GM21360 (cell line): ENCODE measurements around the gene UBE3C.
"Not testable (repeated sequence)": the region's sequence is repeated elsewhere in the genome, so short reads cannot be mapped to it uniquely, and the experiment has no call there.

ENCODE experiments used
- ATAC-seq: cut with Tn5 transposase; IDR thresholded peaks from one replicate; pipeline ENCODE4 v1.9.1; 2021; ENCODE audit warnings: mild to moderate bottlenecking, moderate library complexity; ENCODE audit not compliant: unreplicated experiment

UBE3C gene

DNA sequence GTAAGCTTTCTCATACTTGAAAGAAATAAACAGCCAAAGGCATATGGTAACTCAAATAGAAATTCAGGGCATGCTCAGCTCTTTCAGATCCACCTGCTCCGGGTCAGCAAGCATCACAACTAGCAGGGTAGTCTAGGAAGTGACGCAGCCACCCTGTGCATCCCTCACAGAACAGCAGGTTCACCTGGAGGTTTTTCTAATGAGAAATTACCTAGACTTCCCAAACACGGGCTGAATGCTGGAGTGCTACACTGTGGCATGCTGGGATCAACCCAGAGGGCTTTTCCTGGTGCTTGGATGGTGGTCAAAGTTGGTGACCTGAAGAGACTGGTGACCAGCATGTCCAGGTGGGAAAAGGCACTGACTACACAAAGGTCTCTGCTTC, 131.3 kb downstream of the UBE3C start:
- ATAC-seq: no peak

DNA sequence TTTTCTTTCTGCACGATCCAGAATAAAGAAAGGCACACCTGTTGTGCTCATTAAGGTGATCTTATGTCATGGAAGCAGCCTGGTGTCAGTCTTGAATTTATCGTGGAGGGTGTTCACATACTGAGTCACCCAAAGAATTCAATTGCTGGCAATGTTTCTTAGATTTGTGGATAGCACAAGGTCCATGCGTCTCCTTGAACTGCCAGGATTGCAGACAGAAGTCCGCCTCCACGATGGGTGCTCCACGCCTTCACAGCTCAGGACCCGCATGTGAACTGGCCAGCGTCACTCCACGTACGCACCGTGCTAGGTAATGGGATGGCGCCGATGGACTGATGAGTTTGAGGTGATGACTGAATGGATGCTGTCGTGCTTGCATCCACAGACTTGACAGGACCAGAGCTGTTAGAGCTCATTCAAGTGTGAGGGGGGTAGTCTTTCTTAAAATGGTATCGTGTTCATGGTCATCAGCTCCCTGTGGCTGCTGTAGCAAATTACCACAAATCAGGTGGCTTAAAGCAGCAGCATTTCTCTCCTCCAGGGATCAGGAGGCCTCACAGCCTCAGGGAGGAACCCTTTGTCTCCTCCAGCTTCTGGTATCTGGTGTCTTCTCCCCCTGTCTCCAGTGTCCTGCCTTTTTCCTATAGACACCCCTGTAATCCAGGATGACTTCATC, 132.7 kb downstream of the UBE3C start:
- no peak for ATAC-seq

- no peak for ATAC-seq
These were observed 133.2 kb downstream of the UBE3C start for GRCh38 chr7:157271991-157272324.

DNA sequence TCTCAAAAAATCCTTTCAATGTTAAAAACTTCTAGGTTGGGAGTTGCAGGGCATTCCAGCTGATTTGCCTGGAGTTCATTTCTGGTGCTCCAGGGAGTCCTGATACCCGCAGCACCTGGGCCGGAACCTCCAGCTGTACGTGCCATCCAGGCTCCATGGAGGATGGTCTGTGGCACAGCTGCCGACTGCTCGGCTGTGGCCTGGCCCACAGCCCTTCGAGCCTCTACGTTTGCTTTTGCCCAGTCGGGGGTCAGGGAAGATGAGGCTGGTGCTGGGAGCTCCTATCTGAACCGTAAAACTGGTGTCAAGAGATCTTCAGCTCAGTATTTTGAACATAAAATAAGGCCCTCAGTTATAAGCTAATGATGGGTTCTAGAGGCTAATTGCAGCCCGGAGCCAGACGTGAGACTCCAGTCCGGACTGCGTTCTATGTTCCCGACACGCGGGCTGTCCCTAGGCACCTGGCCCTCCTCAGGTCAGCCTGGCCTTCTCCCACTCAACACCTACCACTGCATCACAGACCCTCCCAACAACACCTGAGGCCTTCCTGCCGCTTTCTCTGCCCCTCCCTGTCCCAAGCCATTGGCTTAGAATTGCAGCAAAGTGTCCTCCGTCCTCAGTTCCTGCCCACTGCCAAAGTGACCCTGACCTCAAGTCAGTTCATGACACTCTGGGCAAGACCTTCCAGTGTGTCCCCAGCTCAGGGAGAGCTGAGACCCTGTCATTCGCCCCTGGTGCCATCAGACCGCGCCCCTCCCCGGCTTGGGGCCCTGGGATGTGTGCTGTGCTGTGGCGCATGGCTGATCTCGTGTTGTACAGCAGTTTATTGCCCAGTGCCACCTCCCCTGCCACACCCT, 133.9 kb downstream of the UBE3C start:
- no peak for ATAC-seq

DNA sequence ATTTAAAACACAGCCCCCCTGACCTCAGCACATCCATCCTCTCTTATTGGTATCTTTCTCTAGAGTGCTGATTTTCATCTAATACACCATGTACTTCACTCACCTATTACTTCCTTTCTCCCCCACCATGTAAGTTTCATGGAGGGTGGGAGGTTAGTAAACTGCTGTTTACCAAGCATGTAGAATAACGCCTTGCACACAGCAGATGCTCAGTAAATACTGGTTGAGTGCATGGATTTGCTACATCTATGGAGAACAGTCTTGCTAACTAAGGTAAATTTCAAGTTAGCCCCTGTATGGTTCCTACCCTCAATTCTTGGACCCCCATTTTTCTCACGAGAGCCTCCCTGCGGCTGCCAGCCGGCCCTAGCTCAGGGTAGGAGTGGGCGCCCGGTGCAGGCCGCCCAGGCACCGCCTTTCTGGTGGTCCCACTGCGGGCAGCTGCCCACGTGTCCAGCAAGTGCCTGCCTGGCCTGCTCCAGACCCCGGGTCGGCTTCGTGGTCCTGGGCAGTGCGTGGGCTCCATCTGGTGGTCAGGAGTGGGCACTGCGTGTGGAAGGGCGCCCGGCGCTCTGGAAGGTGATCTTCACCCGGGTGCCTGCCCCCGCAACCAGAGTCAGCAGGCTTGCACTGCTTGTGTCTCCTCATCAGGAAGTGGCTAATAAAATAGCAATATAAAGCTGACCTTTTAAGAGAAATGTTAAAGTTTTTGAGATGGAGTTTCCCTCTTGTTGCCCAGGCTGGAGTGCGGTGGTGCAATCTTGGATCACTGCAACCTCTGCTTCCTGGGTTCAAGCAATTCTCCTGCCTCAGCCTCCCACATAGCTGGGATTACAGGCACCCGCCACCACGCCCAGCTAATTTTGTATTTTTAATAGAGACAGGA, 134.7 kb downstream of the UBE3C start:
- ATAC-seq: no peak

- not testable (repeated sequence) for ATAC-seq
These were observed 135.4 kb downstream of the UBE3C start for GRCh38 chr7:157274094-157274634.

DNA sequence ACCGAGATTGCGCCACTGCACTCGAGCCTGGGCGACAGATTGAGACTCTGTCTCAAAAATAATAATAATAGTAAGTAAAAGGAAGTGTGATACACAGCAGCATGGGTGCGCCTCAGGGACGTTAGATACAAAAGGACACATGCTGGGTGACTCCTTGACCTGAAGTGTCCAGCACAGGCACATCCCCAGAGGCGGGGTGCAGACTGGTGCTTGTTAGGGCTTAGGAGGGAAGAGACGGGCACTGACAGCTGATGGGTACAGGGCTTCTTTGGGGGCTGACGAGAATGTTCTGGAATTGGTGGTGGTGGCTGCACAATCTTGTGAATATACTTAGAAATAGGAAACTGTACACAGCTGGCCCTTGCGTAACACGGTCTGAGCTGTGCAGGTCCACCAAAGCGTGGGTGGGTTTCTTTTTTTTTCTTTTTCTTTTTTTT, 136.3 kb downstream of the UBE3C start:
- no peak for ATAC-seq

- ATAC-seq: no peak
These were observed 137.4 kb downstream of the UBE3C start for GRCh38 chr7:157276091-157276561.

- ATAC-seq: no peak
These were observed 138.2 kb downstream of the UBE3C start for GRCh38 chr7:157276731-157277562.

- ATAC-seq: not testable (repeated sequence)
These were observed 138.8 kb downstream of the UBE3C start for GRCh38 chr7:157277568-157277967.

DNA sequence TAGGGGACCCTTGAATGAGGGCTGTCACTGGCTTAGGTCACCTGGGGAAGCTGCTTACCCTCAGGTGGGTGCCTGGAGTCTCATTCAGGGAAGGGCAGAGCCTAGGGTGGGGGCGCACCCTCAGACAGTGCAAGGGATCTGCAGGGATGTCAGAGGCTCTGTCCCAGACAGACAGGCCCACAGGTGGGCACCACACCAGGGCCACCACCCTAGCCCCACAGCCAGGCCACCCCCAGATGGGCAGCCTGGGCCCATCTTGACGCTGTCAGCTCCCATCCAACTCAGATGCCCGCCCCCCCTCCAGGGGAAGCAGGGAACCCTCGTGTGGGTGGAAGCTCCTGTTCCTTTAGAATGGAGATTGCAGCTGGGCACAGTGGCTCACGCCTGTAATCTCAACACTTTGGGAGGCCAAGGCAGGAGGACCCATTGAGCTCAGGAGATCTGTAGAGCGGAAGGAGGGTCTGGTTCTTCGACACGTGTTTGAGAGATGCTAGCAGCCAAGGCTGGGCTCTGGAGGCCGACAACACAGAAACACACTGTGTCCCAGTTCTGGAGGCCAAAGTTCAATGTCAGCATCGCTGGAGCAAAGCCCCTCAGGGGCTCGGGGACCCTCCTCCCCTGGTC, 139.6 kb downstream of the UBE3C start:
- ATAC-seq: no peak

DNA sequence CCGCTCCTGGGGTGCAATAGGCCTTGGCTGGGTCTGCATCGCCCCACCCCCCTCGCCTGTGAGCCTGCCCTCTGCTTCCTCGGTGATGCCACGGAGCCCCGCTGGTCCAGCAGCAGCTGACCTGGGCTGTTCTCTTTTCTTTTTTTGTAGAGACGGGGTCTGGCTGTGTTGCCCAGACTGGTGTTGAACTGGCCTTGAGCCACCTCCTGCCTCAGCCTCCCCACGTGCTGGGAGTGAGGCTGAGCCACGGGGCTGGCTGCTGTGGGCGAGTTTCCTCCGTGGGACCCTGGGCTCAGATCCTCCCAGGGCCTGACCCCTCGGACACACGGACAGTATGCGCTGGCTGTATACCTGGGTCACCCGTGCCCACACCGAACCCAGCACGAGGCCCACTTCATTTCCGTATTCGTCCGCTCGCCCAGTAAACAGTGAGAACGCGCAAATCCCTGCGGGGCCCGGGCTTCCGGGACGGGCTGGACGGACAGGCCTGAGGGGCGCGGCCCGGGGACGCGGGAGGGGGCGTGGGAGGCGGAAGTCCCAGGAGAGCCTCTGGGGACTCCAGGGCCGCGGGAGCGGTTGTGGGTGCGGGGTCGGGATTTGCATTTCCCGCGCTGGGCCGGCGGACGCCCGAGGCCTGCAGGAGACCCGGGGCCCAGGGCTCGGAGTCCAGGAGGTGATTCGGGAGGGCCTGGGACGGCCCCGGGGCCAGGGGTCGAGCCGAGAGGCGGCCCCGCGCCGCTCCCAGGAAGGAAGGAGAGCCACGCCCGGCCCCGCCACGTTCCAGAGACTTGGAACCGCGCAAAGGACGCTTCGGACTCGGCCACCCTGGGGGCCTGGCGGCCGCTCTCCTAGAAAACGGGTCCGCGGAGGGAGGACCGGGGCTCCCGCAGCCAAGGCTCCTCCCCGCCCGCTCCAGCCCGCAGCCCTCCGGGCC, 140.3 kb downstream of the UBE3C start:
- peak; percentile 58 for ATAC-seq

GRCh38 chr7:157279741-157280215, 141.1 kb downstream of the UBE3C start:
- ATAC-seq: no peak

DNA sequence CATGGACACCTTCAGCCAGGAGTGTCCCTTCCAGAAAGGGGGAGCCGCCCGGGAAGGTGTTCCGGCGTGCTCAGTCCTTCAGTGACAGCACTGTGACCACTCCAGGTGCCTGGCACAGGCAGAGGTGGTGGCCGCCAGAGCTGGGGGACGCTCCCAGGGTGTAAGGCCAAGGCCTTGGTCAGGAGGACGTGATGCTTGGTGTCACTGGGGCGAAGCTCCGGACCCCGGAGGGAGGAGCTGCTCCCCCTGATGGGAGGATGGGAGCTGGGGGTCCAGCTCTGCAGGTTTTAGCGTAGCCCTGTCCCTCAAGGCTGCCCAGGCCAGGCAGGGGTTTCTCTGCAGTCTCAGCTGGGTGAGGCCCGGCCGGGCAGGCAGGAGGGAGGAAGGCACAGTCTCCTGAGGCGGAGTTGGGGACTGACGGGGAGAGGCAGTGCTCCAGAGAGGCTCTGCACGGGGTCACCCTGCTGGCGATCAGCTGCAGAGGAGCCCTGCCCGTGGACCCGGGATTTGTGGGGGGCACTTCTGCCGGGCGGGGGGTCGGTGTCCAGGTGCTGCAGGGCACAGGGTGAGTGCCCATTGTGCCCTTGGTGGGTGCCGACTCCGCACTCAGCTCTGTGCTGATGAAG, 141.6 kb downstream of the UBE3C start:
- ATAC-seq: no peak

DNA sequence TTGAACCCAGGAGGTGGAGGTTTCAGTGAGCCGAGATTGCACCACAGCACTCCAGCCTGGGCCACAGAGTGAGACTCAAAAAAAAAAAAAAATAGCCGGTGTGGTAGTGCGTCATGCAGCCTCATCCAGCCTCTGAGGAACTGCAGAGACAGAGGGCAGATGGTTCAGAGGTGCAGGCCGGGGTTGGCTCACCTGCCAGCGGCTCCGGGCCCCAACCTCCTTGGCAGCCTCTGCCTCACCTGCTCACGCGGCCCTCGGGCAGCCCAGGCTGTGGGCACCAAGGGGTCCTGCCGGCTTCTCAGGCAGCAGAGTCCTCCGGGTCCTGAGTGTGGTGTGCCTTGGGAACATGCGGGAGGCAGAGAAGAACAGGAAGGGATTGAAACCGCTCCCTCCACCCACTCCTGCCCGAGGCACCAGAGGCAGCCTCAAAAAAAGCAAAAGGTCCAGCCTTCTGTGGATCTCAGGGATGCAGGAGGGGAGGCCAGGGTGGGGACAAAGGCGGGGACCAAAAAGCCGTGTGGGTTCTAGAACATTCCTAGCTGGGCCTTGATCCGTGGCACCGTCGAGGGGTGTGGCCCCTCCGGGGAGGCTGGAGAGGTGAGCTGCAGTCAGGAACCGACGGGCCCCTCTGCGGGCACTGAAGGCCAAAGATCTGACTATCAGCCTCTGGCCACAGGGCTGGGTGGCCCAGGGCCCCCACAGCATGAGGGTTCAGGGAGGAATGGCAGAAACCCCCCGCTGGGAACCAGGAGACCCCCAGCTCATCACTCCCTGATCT, 142.7 kb downstream of the UBE3C start:
- ATAC-seq: no peak

- no peak for ATAC-seq
These were observed 143.5 kb downstream of the UBE3C start for GRCh38 chr7:157282141-157282801.
